Hindlimb muscle (tissue), 1 donor: ENCODE results near the gene UGT1A6. TPM values are rescaled to one million over a fixed set of nuclear protein-coding genes. Genes with fewer than 3 reads are reported as not detected.

ENCODE experiments used
- DNase-seq: peaks from one replicate; pipeline ENCODE4 v3.0.0-alpha.2; 2013
- polyA plus RNA-seq: library from polyadenylated mRNA; unstranded; fragments of 120-200 nt; gene quantifications from one replicate; pipeline ENCODE4 v1.2.1, GENCODE V29; 2013; ENCODE audit not compliant: insufficient read length

Gene UGT1A6
- polyA plus RNA-seq, 1 donor: not detected

GRCh38 chr2:233772153-233772552 lies 79.5 kb downstream of the UGT1A6 start:
- no peak for DNase-seq

DNA sequence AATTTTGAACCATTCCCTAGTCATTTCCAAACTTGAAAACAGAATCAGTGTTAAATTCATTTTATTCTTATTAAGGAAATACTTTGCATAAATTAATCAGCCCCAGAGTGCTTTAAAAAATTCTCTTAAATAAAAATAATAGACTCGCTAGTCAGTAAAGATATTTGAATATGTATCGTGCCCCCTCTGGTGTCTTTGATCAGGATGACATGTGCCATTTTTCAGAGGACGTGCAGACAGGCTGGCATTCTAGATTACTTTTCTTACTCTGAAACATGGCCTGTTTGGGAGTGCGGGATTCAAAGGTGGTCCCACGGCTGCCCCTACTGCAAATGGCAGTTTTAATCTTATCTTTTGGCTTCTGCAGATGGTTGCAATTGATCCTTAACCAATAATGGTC lies 79.9 kb downstream of the UGT1A6 start:
- no peak for DNase-seq

- DNase-seq: no peak
Observed at GRCh38 chr2:233773854-233774253, 81.2 kb downstream of the UGT1A6 start.

GRCh38 chr2:233775414-233775813 lies 82.7 kb downstream of the UGT1A6 start:
- no peak for DNase-seq

DNA sequence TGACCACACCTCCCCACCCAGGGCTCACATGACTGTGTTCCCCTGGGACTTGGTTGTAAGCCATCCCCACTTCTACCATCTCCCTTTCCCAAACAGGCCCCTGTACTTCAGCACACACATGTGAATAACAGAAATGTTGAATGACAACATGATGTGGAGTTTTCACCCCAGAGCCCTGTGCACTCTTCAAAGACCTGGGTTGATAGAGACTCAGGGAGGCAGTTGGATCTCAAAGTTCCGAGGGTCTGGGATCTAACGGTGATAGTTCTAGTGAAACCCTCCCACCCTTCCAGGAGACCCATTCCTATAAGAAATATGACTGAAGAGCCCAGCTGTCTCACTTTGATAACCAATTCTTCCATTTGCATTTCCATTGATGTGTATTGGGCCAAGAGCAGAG lies 85.3 kb downstream of the UGT1A6 start, which contains the start of gene MROH2A:
Gene MROH2A (plus strand): TSS at position 301 of the 400 bp plus-strand sequence. CDS start 1,029 bp downstream, outside the sequence.
- DNase-seq: no peak

DNA sequence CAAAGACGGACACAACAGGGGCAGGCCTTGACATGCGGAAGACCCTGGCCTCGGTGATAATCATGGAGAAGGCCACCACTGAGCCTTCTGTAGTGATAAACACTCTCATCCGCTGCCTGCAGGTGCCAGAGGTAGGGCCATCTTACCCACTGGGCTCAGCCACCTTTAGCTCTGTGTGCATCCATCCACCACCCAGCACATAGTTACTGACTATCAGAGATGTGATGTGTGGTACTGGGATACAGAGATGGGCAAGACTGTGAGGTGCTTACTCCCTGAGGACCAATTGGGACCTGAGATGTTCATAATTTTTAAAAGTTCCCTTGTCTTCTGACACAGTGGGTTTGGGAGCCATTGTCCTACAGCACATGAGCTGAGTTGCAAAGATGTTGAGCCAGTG lies 87.0 kb downstream of the UGT1A6 start:
- DNase-seq: no peak

DNA sequence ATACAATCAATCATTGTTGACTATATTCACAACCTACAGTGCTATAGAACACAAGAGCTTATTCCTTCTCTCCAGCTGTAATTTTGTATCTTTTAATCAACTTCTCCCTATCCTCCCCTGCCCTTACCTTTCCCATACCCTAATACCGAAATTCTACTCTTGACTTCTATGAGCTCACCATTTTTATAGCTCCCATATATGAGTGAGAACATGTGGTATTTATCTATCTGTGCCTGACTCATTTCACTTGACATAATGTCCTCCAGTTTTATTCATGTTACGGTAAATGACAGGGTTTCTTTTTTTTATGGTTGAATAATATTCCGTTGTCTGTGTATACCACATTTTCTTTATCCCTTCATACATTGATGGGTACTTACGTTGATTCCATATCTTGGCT lies 88.1 kb downstream of the UGT1A6 start:
- DNase-seq: no peak

- no peak for DNase-seq
Observed at GRCh38 chr2:233789554-233789953, 96.9 kb downstream of the UGT1A6 start.

DNA sequence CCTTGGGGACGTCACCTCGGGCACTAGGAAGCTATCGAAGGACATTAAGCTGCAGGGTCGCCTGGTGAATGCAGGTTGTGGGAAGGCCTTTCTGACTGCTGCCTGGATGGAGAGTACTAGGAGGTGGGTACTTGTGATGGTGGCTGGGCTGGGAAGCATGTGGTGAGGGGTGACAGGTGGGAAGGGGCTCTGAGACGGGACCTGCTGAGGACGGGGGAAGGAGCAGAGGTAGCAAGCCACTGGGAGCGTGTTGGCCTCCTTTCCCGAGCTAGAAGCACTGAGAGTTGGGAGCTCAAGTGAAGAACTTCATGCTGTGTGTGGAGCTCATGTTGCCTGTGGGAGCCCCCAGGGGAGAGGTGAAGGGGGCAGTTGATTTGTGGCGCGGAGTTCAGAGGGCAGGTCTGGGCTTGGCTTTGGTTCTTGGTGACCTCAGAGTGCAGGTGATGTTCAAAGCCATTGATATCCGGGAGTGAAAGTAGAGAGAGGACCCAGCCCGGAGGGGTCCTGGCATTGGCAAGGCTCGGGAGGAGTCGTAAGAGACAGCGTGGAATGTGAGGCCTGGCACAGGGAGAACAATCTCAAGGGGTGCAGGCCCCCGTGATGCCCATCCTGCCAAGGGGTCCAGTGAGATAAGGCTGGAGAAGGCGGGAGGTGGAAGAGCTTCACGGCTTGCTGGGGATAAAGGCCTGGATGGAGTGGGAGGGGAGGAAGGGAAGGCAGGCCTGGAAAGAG lies 98.6 kb downstream of the UGT1A6 start:
- DNase-seq: no peak

DNA sequence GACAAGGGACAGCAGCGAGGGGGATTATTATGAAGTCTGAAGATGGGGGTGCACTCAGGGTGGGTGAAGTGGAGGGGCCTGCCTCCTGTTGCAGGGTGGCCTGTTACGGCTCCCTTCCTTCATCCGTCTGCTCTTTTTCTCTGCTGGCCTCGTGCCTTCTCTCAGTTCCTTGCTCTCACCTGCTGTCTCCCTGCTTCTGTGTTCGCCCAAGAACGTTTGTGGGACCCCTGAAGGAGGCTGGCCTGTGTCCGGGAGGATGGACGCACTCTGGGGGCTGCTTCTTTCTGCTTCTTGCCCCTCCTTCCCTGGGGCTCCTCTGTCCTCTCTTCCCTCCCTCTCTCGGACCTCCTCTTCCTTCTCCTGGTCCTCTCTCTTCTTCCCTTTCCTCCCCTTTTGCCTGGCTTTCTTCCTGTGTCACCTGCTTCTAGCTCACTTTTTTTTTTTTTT lies 99.2 kb downstream of the UGT1A6 start:
- no peak for DNase-seq

DNA sequence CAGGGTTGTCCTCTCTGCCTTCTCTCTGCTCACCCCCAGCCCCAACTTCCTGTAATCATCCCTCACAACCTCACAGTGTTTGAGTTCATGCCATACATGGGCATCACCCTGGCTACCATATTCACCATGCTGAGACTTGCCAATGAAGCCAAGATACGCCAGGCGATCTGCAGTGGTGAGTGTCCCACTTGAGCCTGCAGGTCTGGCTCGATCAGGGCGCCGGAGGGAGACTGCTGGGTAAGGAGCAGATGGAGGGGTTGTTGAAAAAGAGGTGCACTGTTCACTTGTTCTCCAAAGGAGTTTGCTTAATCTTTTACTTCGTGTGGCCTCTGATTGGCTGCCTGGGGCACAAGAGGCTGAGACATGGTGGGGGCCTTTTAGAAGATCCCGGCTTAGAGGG lies 100.0 kb downstream of the UGT1A6 start:
- DNase-seq: no peak

- DNase-seq: no peak
Observed at GRCh38 chr2:233793465-233794127, 100.9 kb downstream of the UGT1A6 start.

DNA sequence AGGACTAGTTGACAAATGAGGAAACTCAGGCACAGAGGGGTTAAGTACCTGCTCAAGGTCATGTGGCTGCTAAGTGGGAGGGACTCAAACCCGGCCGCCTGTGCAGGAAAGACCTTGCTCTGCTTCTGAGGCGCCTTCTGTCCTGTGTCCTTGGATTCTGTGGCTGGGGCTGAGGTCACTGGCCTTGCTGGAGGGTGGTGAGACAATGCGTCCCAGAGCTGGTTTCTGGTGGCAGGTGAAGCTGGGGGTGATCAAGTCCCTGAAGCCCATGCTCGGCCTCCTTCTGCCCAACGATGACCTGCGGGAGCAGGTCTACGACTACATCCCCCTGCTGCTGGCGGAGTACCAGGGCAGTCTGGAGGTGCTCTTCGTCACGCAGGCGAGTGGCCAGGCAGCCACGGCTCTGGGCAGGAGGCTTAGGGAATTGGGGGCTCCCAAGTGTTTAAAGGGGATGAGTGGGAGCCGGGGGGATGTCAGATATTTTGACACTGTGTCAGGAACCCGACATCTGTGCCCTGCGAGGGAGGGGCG lies 101.5 kb downstream of the UGT1A6 start:
- DNase-seq: no peak

- DNase-seq: no peak
Observed at GRCh38 chr2:233795735-233796171, 103.1 kb downstream of the UGT1A6 start.

GRCh38 chr2:233796254-233796653 lies 103.6 kb downstream of the UGT1A6 start:
- DNase-seq: no peak

DNA sequence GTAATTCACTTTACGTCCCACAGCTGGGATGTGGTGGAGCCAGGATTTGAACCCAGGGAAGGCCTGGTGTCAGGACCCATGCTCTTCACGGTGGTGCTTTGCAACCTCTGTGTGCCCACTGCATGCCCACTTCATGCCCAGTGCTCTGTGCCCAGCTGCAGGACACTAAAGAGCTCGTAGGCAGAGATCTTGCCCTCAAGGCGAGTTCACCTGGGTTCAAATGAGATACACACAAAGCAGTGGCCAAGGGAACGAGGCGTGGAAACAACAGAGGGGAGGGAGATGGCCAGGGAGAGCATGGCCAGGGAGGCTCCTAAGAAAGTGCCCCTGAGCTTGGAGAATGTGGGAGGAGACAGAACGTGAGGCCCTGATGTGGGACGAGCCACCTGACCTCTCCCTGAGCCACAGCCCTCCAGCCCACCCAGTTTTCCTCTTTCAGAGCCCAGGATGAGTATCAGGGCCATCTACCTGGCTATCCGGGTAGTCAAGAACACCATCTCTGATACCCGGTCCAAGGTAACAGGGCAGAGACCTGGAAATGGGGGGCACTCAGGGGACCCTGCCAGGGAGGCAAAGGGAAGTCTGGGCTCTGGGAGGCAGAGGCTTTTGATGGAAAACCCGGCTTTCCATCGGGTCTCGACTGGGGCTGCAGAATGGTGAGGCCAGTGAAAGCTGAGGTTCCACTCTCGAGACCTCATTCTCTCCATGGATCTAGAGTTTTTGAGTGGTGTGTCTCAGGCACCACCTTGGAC lies 105.8 kb downstream of the UGT1A6 start:
- no peak for DNase-seq

GRCh38 chr2:233799087-233799665 lies 106.5 kb downstream of the UGT1A6 start:
- DNase-seq: no peak

DNA sequence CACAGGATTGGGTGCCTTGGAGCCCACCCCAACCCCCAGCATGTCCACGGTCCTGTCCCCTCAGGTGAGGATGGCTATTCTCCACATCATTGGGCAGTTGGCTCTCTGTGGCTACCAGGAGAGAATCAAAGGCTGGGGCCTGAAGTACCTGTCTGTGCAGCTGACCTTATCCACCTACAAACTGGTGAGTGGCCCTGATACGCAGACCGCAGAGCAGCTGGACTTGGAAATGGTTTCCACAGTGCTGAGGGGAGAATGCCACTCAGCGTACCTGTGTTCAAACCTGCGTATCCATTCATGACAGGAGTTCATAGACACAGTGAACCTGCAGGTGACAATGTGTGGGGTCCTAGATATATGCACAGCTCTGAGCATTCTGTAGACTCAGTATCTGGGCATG lies 107.0 kb downstream of the UGT1A6 start:
- DNase-seq: no peak

DNA sequence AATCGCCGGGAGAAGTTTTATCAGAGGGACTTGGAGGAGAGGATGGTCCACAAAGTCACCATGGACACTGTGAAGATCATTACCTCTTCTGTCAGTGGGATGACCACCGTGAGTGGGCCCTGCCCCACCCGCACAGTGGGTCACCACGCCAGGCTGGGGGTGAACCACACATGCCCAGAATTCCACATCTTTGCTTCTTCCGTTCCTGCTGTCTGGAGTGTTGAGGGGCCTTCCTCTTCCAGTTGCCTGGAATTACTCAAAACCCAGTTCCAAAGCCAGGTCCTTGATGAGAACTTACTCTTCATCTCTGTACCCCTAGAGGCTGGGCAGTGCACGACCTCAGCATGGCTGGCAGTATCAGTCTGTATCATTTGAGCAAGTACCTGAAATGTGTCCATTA lies 107.5 kb downstream of the UGT1A6 start:
- no peak for DNase-seq

DNA sequence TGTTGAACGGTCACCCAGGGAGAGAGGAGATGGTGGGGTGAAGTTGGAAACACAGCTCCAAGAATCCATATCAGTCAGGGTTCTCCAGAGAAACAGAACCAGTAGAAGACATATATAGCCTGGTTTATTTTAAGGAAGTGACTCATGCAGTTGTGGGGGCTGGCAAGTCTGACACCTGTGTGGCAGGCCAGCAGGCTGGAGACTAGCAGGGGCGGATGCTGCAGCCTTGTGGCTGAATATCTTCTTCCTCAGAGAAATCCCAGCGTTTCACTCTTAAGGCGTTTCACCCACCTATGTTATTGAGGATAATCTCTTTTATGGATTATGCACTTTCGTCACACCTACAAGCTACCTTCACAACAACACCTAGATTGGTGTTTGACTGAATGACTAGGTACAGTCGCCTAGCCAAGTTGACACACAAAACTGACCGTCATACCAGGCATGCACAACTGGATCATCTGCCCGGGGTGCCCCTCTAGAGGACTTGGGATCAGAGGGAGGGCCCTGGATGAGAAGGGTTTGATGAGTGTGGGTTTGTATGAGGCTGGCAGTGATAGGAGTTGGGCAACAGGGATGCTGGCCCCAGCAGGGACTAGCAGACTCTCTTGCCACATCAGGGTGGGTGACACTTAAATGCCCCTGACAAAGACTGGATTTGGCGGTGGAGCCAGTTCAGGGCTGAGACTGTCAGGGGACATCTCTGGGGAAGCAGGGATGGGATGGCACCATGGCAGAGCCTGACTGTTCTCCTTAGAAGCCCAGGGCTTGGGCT lies 108.9 kb downstream of the UGT1A6 start:
- no peak for DNase-seq

- no peak for DNase-seq
Observed at GRCh38 chr2:233802132-233802815, 109.6 kb downstream of the UGT1A6 start.
